GM23338 (cell line): ENCODE data around the gene ZNF439. TPM values are rescaled to one million over a fixed set of nuclear protein-coding genes. Genes with fewer than 3 reads are reported as not detected.
"Not testable (repeated sequence)": the region's sequence is repeated elsewhere in the genome, so short reads cannot be mapped to it uniquely, and the experiment has no call there.

Source experiments
- ATAC-seq: fragments of 200-7000 bp; cut with Tn5 transposase; 3 replicates; pipeline ENCODE4 v1.9.1; 2020
- DNase-seq: peaks from one replicate; pipeline ENCODE4 v3.0.0-alpha.2; 2015; ENCODE audit warnings: low spot score
- H2AFZ ChIP-seq: fragments of 200-600 bp; sonication (generic); 2 replicates; pipeline ENCODE4 v1.8.0; 2016; ENCODE audit warnings: antibody characterized with exemption, mild to moderate bottlenecking, moderate library complexity
- H3F3A ChIP-seq: fragments of 200-600 bp; sonication (generic); replicated peaks from 2 replicates; pipeline ENCODE4 v1.8.0; 2017; ENCODE audit warnings: antibody characterized with exemption, mixed run types, low read depth
- H3K27ac ChIP-seq: fragments of 200-600 bp; sonication (generic); 2 replicates; pipeline ENCODE4 v1.6.1; 2016; ENCODE audit warnings: low read depth
- H3K27me3 ChIP-seq: fragments of 200-600 bp; sonication (generic); 2 replicates; pipeline ENCODE4 v1.8.0; 2016; ENCODE audit warnings: mild to moderate bottlenecking, mixed run types, moderate library complexity; ENCODE audit not compliant: insufficient read depth
- H3K36me3 ChIP-seq: fragments of 200-600 bp; sonication (generic); 2 replicates; pipeline ENCODE4 v1.8.0; 2016; ENCODE audit warnings: mild to moderate bottlenecking; ENCODE audit not compliant: insufficient read depth
- H3K4me1 ChIP-seq: fragments of 200-600 bp; sonication (generic); 2 replicates; pipeline ENCODE4 v1.8.0; 2016; ENCODE audit warnings: mild to moderate bottlenecking, moderate library complexity; ENCODE audit not compliant: insufficient read depth
- H3K4me2 ChIP-seq: fragments of 200-600 bp; sonication (generic); 2 replicates; pipeline ENCODE4 v1.7.1; 2017; ENCODE audit warnings: mixed run types
- H3K4me3 ChIP-seq: fragments of 200-600 bp; sonication (generic); 2 replicates; pipeline ENCODE4 v1.6.1; 2016; ENCODE audit warnings: mixed run types
- H3K79me2 ChIP-seq: fragments of 200-600 bp; sonication (generic); replicated peaks from 2 replicates; pipeline ENCODE4 v1.8.0; 2017; ENCODE audit warnings: mild to moderate bottlenecking; ENCODE audit not compliant: insufficient read depth
- H3K9me2 ChIP-seq: fragments of 200-600 bp; sonication (generic); 2 replicates; pipeline ENCODE4 v1.8.0; 2017; ENCODE audit not compliant: insufficient read depth
- H4K20me1 ChIP-seq: fragments of 200-600 bp; sonication (generic); replicated peaks from 2 replicates; pipeline ENCODE4 v1.8.0; 2017; ENCODE audit warnings: mild to moderate bottlenecking; ENCODE audit not compliant: insufficient read depth
- H3K27ac Mint-ChIP-seq: 2 replicates; pipeline ENCODE4 v1.8.0; 2020; ENCODE audit warnings: inconsistent platforms, mild to moderate bottlenecking, moderate library complexity, mixed read lengths
- H3K27me3 Mint-ChIP-seq: 3 replicates; pipeline ENCODE4 v1.8.0; 2022; ENCODE audit warnings: low read depth, mild to moderate bottlenecking, moderate library complexity, mixed read lengths, inconsistent platforms; ENCODE audit not compliant: insufficient read depth, poor library complexity
- H3K36me3 Mint-ChIP-seq: 3 replicates; pipeline ENCODE4 v1.8.0; 2021; ENCODE audit warnings: low read depth, mild to moderate bottlenecking, inconsistent platforms, moderate library complexity, mixed read lengths
- H3K4me1 Mint-ChIP-seq: 3 replicates; pipeline ENCODE4 v1.8.0; 2020; ENCODE audit warnings: mild to moderate bottlenecking, inconsistent platforms, mixed read lengths
- H3K4me3 Mint-ChIP-seq: 3 replicates; pipeline ENCODE4 v1.8.0; 2021; ENCODE audit warnings: moderate library complexity, mild to moderate bottlenecking, inconsistent platforms, mixed read lengths
- H3K9me3 Mint-ChIP-seq: 3 replicates; pipeline ENCODE4 v1.8.0; 2020; ENCODE audit warnings: moderate library complexity, mild to moderate bottlenecking, inconsistent platforms, mixed read lengths
- CREB1 ChIP-seq: fragments of 250-450 bp; sonication (Bioruptor Pico); IDR thresholded peaks from 2 replicates; pipeline ENCODE4 v1.5.0; 2020; ENCODE audit warnings: low read depth, mild to moderate bottlenecking, moderate library complexity
- EZH2 ChIP-seq: fragments of 200-600 bp; sonication (generic); IDR thresholded peaks from one replicate; pipeline ENCODE4 v1.8.0; 2017; ENCODE audit warnings: antibody characterized with exemption, mild to moderate bottlenecking, low read depth; ENCODE audit not compliant: unreplicated experiment
- EZH2phosphoT487 ChIP-seq: fragments of 200-600 bp; sonication (generic); IDR thresholded peaks from one replicate; pipeline ENCODE4 v1.8.1; 2018; ENCODE audit warnings: antibody characterized with exemption; ENCODE audit not compliant: unreplicated experiment
- NANOG ChIP-seq: IDR thresholded peaks from 2 replicates; pipeline ENCODE4 v1.6.1; 2016; ENCODE audit warnings: antibody characterized with exemption, borderline replicate concordance
- STAT1 ChIP-seq: IDR thresholded peaks from one replicate; pipeline ENCODE4 v1.6.1; 2016; ENCODE audit warnings: antibody characterized with exemption; ENCODE audit not compliant: unreplicated experiment
- ZNF114 ChIP-seq: fragments of 250-450 bp; sonication (Bioruptor Pico); IDR thresholded peaks from 2 replicates; pipeline ENCODE4 v1.5.0; 2020; ENCODE audit warnings: mild to moderate bottlenecking, moderate library complexity
- ZNF331 ChIP-seq: fragments of 250-450 bp; sonication (Bioruptor Pico); IDR thresholded peaks from 2 replicates; pipeline ENCODE4 v1.5.0; 2020; ENCODE audit warnings: low read depth, mild to moderate bottlenecking, moderate library complexity
- polyA plus RNA-seq: library from polyadenylated mRNA; unstranded; fragments of >200 nt; fragmentation: Nextera tagmentation; extraction: Ambion mirVana; gene quantifications from 2 replicates; pipeline ENCODE4 v1.2.1, GENCODE V29; 2016
- total RNA-seq: library from RNA; depleted of rRNA; stranded (reverse); fragments of >200 nt; shearing (Covaris generic); gene quantifications from 2 replicates; pipeline ENCODE4 v1.2.3, GENCODE V29; 2014
- TF ChIP-seq, protein P1 (sequence below), 2 experiments: fragments of 200-600 bp in 1 of 2; sonication (generic) in 1 of 2; conservative IDR thresholded peaks; 2 replicates each; pipeline versions ENCODE4 v1.5.1 to v1.6.1; 2016 to 2017; ENCODE audit warnings: antibody characterized with exemption in 2 of 2, low read depth in 2 of 2, mild to moderate bottlenecking in 2 of 2, moderate library complexity in 1 of 2
- TF ChIP-seq, protein P2 (sequence below): IDR thresholded peaks from 2 replicates; pipeline ENCODE4 v1.6.1; 2016; ENCODE audit warnings: antibody characterized with exemption
- TF ChIP-seq, protein P3 (sequence below): IDR thresholded peaks from one replicate; pipeline ENCODE4 v1.6.1; 2018; ENCODE audit warnings: antibody characterized with exemption; ENCODE audit not compliant: unreplicated experiment

ZNF439 gene
- total and polyA plus RNA-seq, 2 experiments from 2014 or later, result 4.5 to 6.6 TPM

GRCh38 chr19:11828957-11829876, 19.3 kb upstream of the ZNF439 start:
- not testable (repeated sequence) for H3K27me3 ChIP-seq, H2AFZ ChIP-seq

DNA sequence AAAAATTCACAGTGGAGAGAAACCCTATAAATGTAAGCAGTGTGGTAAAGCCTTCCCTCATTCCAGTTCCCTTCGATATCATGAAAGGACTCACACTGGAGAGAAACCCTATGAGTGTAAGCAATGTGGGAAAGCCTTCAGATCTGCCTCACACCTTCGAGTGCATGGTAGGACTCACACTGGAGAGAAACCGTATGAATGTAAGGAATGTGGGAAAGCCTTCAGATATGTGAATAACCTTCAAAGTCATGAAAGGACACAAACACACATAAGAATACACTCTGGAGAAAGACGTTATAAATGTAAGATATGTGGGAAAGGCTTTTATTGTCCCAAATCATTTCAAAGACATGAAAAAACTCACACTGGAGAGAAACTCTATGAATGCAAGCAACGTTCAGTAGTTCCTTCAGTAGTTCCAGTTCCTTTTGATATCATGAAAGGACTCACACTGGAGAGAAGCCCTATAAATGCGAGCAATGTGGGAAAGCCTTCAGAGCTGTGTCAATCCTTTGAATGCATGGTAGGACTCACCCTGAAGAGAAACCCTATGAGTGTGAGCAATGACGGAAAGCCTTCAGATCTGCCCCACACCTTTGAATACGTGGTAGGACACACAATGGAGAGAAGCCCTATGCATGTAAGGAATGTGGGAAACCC, 16.1 kb upstream of the ZNF439 start:
- peaks cover 35% of the 10 kb centered on the region for H3K36me3 Mint-ChIP-seq
- no peaks in the 10 kb centered on the region for H4K20me1 ChIP-seq
- no peaks in the 10 kb centered on the region for H3K4me1 Mint-ChIP-seq
- no peaks in the 10 kb centered on the region for H3K9me2 ChIP-seq
- no peak overlapping the region for H3K4me3 Mint-ChIP-seq
- H3K27ac ChIP-seq, result no peak overlapping the region
- no peaks in the 10 kb centered on the region for H3K4me1 ChIP-seq
- H3K27me3 Mint-ChIP-seq, result peaks cover 5% of the 10 kb centered on the region
- ATAC-seq (no peak), DNase-seq (no peak)
- H3K27me3 ChIP-seq, result no peaks in the 10 kb centered on the region
- peaks cover 98% of the 10 kb centered on the region for H3K9me3 Mint-ChIP-seq
- H3K4me3 ChIP-seq, result no peak overlapping the region
- H3F3A ChIP-seq, result no peaks in the 10 kb centered on the region
- H3K79me2 ChIP-seq, result no peaks in the 10 kb centered on the region
- peaks cover 22% of the 10 kb centered on the region for H3K36me3 ChIP-seq
- no peak overlapping the region for H3K27ac Mint-ChIP-seq
- no peak overlapping the region for H2AFZ ChIP-seq
- H3K4me2 ChIP-seq, result no peak overlapping the region
- TF ChIP-seq, protein P1, sequence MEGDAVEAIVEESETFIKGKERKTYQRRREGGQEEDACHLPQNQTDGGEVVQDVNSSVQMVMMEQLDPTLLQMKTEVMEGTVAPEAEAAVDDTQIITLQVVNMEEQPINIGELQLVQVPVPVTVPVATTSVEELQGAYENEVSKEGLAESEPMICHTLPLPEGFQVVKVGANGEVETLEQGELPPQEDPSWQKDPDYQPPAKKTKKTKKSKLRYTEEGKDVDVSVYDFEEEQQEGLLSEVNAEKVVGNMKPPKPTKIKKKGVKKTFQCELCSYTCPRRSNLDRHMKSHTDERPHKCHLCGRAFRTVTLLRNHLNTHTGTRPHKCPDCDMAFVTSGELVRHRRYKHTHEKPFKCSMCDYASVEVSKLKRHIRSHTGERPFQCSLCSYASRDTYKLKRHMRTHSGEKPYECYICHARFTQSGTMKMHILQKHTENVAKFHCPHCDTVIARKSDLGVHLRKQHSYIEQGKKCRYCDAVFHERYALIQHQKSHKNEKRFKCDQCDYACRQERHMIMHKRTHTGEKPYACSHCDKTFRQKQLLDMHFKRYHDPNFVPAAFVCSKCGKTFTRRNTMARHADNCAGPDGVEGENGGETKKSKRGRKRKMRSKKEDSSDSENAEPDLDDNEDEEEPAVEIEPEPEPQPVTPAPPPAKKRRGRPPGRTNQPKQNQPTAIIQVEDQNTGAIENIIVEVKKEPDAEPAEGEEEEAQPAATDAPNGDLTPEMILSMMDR (conservative IDR thresholded peaks at IDR 0.05; ENCODE audit: low read depth in 2 of 2), result no peak
- TF ChIP-seq NANOG (no peak), ZNF331 (CRISPR knock-in tag) (no peak), EZH2phosphoT487 (no peak), CREB1 (no peak), ZNF114 (CRISPR knock-in tag) (no peak), EZH2 (no peak), STAT1 (no peak)
- TF ChIP-seq, protein P2, sequence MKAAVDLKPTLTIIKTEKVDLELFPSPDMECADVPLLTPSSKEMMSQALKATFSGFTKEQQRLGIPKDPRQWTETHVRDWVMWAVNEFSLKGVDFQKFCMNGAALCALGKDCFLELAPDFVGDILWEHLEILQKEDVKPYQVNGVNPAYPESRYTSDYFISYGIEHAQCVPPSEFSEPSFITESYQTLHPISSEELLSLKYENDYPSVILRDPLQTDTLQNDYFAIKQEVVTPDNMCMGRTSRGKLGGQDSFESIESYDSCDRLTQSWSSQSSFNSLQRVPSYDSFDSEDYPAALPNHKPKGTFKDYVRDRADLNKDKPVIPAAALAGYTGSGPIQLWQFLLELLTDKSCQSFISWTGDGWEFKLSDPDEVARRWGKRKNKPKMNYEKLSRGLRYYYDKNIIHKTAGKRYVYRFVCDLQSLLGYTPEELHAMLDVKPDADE, result no peak
- TF ChIP-seq, protein P3, sequence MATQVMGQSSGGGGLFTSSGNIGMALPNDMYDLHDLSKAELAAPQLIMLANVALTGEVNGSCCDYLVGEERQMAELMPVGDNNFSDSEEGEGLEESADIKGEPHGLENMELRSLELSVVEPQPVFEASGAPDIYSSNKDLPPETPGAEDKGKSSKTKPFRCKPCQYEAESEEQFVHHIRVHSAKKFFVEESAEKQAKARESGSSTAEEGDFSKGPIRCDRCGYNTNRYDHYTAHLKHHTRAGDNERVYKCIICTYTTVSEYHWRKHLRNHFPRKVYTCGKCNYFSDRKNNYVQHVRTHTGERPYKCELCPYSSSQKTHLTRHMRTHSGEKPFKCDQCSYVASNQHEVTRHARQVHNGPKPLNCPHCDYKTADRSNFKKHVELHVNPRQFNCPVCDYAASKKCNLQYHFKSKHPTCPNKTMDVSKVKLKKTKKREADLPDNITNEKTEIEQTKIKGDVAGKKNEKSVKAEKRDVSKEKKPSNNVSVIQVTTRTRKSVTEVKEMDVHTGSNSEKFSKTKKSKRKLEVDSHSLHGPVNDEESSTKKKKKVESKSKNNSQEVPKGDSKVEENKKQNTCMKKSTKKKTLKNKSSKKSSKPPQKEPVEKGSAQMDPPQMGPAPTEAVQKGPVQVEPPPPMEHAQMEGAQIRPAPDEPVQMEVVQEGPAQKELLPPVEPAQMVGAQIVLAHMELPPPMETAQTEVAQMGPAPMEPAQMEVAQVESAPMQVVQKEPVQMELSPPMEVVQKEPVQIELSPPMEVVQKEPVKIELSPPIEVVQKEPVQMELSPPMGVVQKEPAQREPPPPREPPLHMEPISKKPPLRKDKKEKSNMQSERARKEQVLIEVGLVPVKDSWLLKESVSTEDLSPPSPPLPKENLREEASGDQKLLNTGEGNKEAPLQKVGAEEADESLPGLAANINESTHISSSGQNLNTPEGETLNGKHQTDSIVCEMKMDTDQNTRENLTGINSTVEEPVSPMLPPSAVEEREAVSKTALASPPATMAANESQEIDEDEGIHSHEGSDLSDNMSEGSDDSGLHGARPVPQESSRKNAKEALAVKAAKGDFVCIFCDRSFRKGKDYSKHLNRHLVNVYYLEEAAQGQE, result no peak

More at GRCh38 chr19:11828957-11829876, 19.3 kb upstream of the ZNF439 start:
- TF ChIP-seq, protein P1 (conservative IDR thresholded peaks at IDR 0.05; ENCODE audit: low read depth in 2 of 2), result peak; percentile 26 to 31; a peak in 3 of 4 replicates
- DNase-seq, H3K4me3 ChIP-seq, H3K4me3 Mint-ChIP-seq, H3K27ac ChIP-seq, H3K27me3 Mint-ChIP-seq, H3K79me2 ChIP-seq, ATAC-seq, H3K27ac Mint-ChIP-seq, H4K20me1 ChIP-seq, H3K4me1 Mint-ChIP-seq, H3K4me1 ChIP-seq, H3K9me2 ChIP-seq, H3K4me2 ChIP-seq, H3F3A ChIP-seq: not testable (repeated sequence)
- peaks cover 97% of the 10 kb centered on the region for H3K9me3 Mint-ChIP-seq
- H3K36me3 ChIP-seq, result peaks cover 22% of the 10 kb centered on the region
- peaks cover 30% of the 10 kb centered on the region for H3K36me3 Mint-ChIP-seq
